GM18909 (cell line): Measurements from ENCODE around the gene TASP1.
A peak's percentile ranks its signal among the peaks of the same experiment; 100 is the strongest.
"Not testable (repeated sequence)": the region's sequence is repeated elsewhere in the genome, so short reads cannot be mapped to it uniquely, and the experiment has no call there.

Source experiments
- ATAC-seq: cut with Tn5 transposase; IDR thresholded peaks from one replicate; pipeline ENCODE4 v1.9.1; 2021; ENCODE audit warnings: mild to moderate bottlenecking; ENCODE audit not compliant: unreplicated experiment, poor library complexity

The TASP1 gene, protein sequence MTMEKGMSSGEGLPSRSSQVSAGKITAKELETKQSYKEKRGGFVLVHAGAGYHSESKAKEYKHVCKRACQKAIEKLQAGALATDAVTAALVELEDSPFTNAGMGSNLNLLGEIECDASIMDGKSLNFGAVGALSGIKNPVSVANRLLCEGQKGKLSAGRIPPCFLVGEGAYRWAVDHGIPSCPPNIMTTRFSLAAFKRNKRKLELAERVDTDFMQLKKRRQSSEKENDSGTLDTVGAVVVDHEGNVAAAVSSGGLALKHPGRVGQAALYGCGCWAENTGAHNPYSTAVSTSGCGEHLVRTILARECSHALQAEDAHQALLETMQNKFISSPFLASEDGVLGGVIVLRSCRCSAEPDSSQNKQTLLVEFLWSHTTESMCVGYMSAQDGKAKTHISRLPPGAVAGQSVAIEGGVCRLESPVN

DNA sequence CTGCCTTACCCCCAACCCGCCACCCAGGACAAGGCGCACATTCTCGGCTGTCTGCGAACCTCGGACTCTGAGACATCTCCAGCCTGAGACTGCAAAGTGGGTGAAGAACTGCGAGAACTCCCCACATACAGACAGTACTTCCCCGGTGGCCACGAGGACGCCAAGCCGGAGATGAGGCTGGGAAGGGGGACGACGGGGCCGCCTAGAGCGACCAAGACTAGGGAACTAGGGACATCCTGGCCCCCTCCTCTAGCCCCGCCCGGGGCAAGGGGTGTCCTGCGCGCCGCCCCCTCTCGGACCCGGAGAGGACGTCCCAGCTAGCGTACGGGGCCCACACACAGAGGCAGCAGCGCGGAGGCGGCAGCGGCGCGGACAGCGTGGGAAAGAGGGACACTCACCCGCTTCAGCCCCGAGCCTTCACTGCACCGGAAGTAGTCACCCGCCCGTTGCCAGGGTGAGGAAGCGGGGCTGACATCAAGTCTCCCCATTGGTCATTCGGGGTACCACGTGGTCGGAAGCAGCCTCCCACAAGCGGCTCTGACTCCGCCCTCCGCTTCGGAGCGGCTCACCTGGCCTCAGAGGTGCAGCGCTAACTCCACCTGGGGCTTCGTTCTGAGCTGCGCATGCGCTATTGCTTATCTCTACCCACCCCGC, at the start of gene TASP1:
TASP1 (minus strand) TSS at position 437 of the 654 bp plus-strand sequence. CDS start 8,854 bp downstream, outside the sequence.
- ATAC-seq: peak; percentile 100

DNA sequence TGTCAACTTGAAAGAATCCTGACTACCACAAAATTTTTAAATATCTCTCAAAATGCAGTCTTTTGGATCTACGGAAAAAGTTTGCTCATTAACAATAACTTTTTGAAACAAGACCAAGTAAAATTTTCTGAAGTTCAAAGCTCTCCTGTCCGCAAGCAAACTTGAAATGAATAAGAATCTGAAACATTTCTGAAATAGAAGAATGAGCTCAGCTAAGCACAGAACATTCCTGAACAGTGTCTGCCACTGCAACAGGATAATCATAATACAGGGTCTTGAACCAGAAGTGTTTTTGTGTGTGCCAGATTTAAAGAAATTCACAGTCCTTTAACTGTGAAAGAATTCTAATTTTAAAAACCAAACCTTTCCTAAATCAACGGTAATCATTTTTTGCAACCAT, 49.1 kb upstream of the TASP1 start:
- ATAC-seq: no peak

DNA sequence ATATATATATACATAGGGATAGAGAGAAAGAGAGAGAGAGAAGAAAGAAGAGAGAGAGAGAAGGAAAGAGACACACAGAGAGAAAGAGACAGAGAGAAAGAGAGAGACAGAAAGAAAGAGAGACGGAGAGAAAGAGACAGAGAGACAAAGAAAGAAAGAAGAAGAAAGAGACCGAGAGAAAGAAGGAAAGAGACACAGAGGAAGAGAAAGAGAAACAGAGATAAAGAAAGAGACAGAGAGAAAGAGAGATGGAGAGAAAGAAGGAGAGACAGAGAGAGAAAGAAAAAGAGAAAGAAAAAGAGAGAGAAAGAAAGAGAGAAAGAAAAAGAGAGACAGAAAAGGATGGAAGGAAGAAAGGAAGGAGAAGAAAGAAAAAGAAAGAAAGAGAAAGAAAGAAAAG, 46.9 kb upstream of the TASP1 start:
- ATAC-seq: no peak

DNA sequence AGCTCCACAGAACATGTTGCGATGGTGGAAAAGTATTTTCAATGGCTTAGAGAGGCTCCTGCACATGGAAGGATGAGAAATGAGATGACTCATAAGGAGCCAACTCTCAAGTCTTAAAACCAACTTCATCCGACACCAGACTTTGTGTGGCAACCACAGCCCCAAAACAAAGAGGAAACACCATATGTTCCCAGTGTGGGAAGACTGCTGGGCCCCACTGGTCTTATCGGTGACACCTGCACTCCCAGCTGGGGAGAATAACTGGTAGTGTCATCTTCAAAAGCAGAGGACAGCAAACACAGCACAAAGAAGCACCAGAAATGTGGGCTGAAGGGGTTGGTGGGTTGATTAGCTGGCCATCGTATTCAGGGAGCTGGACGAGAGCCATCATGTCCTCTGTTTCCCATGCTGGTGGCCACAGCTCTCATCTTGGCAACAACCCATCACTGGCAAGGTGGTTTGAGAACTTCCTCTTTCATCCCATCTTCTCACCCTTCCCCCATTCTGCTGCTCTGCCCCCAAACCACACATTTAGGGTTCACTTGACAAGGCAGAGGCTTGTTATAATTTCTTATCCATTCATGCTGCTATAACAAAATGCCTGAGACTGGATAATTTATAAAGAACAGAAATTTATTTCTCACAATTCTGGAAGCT, 46.0 kb upstream of the TASP1 start:
- ATAC-seq: peak; percentile 77

DNA sequence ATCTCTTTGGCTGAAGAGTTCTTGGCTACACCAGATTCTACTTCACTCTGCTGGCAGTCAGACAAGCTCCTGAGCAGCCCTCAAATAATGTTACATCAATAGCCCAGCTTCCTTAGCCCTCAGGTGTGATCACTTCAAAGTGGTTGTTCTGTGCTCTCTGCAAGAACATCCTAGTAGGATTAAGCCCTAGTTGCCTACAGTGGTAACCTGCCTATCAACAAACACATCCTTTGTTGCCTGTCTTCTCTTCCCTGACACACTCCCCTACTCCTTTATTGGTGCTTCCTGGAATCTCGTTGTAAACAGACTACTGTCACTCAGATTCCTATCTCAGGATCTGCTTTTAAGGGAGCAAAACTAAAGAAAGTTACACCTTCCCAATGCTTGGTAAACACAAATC, 45.1 kb upstream of the TASP1 start:
- ATAC-seq: no peak

DNA sequence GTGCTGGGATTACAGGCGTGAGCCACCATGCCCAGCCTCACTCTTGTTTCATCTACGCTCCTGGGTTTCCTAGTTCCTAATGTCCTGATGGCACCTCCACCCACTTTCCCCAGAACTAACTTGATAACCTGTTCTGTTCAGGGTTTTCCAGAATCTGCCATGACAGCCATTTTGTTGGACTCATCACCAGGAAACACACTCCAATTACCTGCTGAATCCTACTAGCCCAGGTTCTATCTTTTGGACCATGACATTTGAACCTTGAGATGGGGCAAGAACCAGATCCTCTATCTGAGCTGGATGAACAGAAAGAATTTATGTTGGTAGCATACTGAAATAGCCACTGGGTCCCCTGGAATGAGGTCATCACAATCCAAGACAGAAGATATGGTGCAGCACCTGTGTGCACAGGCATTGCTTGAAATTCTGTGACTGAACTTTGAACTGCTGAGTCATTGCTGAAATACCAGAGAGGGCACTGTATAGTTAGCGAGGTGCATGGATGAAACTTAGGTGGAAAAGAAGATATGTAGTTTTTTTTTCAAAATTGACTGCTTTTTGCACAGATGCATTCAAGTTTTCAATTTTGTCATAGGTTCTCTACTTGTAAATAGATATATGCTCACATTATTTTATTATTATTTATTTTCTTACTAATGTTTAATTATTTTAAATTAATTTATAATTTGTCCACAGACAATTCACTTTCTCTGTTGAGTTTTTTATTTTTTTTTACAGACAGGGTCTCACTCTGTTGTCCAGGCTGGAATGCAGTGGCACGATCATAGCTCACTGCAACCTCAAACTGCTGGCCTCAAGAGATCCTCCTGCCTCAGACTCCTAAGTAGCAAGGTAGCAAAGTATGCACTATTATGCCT, 42.8 kb upstream of the TASP1 start:
- ATAC-seq: peak; percentile 92

DNA sequence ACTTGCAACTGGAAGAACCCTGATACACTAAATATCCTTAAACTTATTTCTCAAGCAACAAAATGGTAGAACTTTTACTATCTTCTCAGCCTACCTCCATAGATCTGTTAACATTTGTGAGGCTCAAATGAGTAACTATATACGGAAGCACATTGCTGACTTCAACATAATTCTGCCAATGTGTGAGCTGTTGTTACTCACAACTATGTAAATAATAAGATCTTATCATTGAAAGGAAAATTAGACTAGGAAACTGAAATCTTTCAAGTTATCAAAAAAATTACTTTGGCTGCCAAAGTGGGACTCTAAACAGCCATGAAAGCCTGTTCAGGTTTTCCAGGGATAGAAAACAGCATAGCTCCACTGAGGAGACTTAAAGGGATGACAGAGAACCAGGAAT, 40.2 kb upstream of the TASP1 start:
- no peak for ATAC-seq

DNA sequence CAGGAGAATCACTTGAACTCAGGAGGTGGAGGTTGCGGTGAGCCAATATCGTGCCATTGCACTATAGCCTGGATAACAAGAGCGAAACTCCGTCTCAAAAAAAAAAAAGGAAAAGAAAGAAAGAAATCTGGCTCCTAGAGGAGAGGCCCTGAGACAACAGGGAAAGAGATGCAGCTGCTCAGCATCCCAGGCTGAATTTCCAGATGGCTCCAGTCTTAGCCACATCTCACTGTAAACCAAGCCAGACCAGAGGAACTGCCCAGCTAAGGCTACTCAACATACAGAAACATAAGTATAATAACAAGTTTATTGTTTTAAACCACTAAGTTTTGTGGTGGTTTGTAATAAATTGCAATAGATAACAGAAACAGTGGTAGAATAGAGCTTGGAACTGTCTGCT, 38.5 kb upstream of the TASP1 start:
- no peak for ATAC-seq

DNA sequence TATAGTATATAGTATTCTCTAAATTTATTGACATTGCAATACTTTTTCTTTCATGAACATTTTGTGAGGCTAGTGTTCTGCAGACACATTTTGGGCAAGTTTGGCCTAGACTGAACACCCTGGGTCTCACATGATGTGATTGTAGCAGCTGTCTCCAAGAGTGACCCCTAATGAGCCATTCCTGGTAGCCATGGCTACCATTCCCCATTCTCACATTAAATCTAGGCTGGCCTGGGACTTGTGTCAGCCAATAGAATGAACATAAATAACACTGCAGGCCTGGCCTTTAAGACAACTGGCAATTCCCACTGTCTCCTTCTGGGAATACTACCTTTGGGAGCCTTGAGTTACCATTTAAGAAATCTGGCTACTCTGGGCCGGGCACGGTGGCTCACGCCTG, 38.0 kb upstream of the TASP1 start:
- no peak for ATAC-seq

DNA sequence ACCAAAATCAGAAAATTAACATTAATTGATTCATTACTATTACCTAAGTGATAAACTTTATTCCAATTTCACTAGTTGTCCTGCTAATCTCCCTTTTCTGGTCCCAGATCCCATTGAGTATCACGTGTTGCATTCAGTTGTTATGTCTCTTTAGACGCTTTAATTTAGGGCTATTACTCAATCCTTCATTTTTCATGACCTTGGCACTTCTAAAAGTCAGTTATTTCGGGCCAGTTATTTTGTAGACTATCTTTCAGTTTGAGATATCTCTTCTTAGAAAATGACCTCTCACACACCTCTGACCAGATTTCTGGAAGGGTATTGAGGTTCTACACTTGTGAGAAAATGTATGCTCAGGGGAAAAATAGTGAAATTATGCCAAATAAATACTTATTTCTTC, 34.0 kb upstream of the TASP1 start:
- no peak for ATAC-seq

DNA sequence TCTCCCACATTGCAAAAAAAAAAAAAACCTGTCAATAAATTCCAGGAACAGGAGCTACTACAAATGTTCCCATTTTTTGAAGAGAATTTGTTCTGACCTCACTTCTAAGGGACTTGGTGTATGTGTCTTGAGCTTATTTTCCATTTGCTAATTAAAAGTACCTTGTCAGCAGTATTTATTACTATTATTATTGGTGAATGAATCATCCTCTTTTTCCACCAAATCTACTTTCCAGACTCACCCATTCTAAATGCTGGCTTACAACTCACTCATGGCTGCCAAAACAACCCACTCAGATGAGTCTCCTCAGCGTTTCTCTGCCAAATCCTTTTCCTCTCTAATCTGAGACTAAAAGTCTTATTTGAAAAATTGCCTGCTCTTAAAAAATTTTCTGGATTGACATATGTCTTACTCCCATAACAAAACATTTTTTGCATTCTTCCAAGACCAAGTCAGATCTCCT, 33.2 kb upstream of the TASP1 start:
- no peak for ATAC-seq

DNA sequence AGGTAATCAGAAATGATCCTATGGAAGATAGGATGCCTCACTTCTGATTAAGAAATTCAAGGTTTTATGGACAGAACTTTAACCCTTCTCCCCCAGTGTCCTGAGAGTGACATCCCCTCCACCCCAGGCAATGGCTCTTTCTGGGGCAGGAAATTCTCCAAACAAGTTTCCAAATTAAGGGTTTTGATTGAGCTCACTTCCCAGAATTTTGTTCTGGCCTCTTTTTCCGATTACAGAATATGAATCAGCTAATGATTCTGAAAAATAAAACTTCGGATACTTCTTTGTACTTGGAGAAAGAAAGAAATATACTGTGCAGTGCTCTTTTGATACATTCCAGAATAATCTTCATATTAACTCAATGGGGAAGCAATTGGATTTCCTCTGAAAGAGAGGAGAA, 32.8 kb upstream of the TASP1 start:
- ATAC-seq: no peak

DNA sequence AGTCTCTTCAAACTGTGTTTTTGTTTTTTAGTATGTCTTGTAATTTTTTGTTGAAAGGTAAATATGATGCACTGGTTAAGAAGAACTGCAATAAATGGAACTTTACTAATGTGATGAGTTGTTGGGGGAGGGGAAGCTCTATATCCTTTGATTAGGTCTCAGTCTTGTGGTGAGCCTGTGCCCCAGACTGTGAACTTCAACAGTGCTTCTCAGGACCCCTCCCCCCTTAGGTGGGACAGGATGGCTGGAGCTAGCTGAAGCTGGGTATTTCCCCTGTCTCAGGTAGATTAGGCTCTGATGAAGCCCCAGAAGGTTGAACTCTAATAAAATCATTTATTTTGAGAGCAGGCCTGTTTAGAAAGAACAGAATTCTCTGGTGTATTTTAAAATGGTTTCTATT, 31.4 kb upstream of the TASP1 start:
- no peak for ATAC-seq

DNA sequence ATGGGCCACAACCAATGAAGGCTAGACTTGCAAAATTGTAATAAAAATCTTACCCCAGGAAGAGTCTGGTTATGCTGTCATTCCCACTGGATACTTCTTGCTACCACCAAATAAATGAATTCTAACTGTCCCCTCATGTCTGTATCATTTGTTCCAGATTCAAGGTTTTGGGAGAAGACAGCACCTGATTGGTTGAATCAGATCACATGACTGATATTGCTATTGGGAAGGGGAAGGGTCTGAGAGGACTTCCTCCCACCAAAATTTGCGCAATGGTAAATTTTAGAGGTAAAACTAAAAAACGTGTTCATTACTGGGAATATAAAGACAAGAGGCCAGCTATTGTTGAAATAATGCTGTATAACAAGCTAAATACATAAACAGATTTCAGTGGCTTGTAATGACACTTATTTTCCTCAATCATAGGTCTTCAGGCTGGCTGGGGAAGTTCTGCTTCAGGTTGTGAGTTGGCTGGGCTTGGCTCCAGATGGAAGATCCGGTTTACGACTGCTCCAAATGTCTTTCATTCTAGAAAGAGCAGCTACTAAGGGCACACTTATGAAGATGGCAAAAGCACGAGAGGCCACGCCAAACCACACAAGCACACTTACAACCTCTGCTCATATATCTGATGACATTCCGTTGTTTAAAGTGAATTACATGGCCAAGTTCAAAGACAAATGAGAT, 27.1 kb upstream of the TASP1 start:
- ATAC-seq: no peak

DNA sequence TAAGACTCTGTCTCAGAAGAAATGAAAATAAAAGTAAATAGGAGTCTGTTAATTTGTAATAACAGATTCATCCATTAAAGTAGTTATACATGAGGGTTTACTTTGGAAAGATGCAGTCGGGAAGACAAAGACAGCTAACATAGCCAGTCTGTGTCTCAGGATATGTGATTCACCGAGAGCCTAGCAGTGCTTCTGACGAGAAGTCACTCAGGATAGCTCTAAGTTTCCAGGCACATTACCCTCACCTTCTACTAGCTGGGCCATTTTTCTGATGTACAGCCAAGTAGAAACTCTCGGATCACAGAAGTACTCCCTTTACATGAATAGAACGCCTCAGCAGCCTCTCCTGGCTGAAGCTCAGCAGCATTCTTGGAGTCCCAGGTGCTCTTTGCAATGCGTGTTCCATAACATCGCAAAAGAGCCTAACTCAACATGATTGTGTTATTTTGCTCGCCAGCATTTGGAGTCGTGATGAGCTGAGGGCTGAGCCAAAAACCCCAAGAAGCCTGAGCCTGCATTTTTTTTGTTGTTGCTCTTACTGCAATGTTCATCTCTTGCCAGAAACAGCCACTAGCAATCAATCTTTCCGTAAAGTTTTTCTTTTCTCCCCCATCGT, 22.4 kb upstream of the TASP1 start:
- no peak for ATAC-seq

DNA sequence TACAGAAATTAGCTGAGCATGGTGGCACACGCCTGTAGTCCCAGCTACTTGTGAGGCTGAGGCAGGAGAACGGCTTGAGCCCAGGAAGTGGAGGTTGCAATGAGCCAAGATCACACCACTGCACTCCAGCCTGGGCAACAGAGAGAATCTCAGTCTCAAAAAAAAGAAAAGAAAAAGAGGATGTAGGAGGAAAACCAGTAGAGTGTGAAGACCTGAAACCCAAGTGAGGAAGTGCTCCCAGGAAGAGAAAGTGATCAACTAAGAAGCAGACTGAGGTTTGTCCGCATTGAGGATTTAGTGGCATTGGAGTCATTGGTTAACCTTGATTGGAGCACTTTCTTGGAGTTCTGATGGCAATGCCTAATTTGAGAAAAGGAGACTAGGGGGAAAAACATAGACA, 20.6 kb upstream of the TASP1 start:
- ATAC-seq: peak; percentile 95

DNA sequence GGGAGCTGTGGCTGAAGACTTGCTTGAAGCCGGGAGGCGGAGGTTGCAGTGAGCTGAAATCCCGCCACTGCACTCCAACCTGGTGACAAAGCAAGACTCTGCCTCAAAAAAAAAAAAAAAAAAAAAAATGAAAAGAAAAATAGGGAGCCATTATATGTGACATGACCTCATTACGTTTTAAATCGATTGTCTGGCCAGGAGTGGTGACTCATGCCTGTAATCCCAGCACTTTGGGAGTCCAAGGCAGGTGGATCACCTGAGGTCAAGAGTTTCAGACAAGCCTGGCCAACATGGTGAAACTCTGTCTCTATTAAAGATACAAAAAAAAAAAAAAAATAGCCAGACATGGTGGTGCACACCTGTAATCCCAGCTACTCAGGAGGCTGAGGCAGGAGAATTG, 19.3 kb upstream of the TASP1 start:
- not testable (repeated sequence) for ATAC-seq

DNA sequence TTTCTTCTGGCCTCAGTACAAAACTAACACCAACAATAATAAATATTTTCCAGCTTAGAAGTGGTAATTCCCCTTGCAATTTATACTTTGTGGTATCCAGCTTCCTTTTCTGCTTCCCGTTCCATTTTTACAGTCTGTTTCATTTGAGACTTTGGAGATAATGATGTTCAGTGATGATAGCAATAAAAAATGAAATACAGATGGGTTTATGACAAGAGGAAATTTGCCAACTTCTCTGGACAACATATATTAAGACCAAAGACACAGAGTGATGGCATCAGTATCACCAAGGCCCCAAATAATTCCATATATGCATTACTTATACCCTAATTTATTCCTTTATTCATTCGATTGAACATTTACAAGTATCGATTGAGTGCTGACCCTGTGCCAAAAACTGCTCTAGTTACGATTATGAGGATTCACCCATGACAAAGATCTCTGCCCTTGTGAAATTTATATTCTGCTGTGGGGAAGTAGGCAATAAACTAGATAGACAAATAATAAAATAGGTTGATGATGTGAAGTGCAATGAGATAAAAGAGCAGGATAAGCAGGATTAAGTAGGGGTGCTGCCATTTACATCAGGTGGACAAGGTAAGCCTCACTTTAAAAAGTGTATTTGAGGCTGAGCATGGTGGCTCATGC, 18.1 kb upstream of the TASP1 start:
- ATAC-seq: no peak

DNA sequence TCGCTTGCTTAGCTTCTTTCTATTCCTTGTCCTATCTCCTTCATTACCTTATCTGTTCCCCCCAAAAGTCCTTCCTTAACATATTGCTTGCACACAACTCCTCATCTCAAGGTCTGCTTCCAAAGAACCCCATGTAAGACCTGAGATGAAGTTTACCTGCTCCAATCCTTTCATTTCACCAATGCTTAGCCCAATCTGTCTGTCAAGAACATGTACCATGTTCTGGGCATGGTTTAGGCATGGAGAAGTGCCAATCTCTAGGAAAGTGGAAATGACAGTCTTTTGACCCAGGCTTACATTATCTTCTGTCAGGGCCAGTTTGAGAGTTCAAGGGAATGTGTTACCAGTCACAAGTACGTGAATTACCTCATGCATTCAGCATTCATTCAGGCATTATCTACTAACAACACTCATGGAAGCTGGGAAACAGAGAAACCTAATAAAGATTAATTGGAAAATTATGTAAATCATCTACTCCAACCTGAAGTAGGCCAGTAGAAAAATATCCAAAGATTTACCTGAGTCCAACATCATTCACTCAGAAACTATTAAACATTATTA, 15.8 kb upstream of the TASP1 start:
- no peak for ATAC-seq
